GM18520 (cell line): ENCODE results near the gene CAPN12.
"Not testable (repeated sequence)": the region's sequence is repeated elsewhere in the genome, so short reads cannot be mapped to it uniquely, and the experiment has no call there.

Source experiments
- ATAC-seq: cut with Tn5 transposase; IDR thresholded peaks from one replicate; pipeline ENCODE4 v1.9.1; 2021; ENCODE audit not compliant: unreplicated experiment

Gene CAPN12

GRCh38 chr19:38744298-38744681 lies at the start of gene CAPN12:
Gene CAPN12, minus strand, starts transcription at chr19:38744474. Its CDS starts 309 bp downstream, at chr19:38744165.
- no peak for ATAC-seq

- ATAC-seq = no peak
Observed at GRCh38 chr19:38793671-38794070, 49.4 kb upstream of the CAPN12 start.

GRCh38 chr19:38793177-38793576 lies 48.9 kb upstream of the CAPN12 start:
- ATAC-seq = no peak

GRCh38 chr19:38792250-38793111 lies 48.2 kb upstream of the CAPN12 start:
- ATAC-seq = no peak

- ATAC-seq = not testable (repeated sequence)
Observed at GRCh38 chr19:38791451-38792064, 47.3 kb upstream of the CAPN12 start.

- not testable (repeated sequence) for ATAC-seq
Observed at GRCh38 chr19:38790507-38791403, 46.5 kb upstream of the CAPN12 start.

- no peak for ATAC-seq
Observed at GRCh38 chr19:38788478-38789243, 44.4 kb upstream of the CAPN12 start, which contains the start of gene LGALS7B. Gene LGALS7B, plus strand, starts transcription at chr19:38789200. Its CDS starts 27 bp downstream, at chr19:38789227.

- ATAC-seq = no peak
Observed at GRCh38 chr19:38786572-38787265, 42.4 kb upstream of the CAPN12 start.

GRCh38 chr19:38786061-38786460 lies 41.8 kb upstream of the CAPN12 start:
- ATAC-seq = not testable (repeated sequence)

GRCh38 chr19:38785187-38785699 lies 41.0 kb upstream of the CAPN12 start:
- no peak for ATAC-seq

GRCh38 chr19:38784224-38784623 lies 40.0 kb upstream of the CAPN12 start:
- ATAC-seq = no peak

- ATAC-seq = not testable (repeated sequence)
Observed at GRCh38 chr19:38782212-38782611, 37.9 kb upstream of the CAPN12 start.

GRCh38 chr19:38781058-38781457 lies 36.8 kb upstream of the CAPN12 start:
- ATAC-seq = no peak

- no peak for ATAC-seq
Observed at GRCh38 chr19:38780443-38780842, 36.2 kb upstream of the CAPN12 start.

GRCh38 chr19:38778733-38779132 lies 34.5 kb upstream of the CAPN12 start:
- no peak for ATAC-seq

GRCh38 chr19:38774181-38774950 lies 30.1 kb upstream of the CAPN12 start:
- ATAC-seq = no peak

GRCh38 chr19:38773469-38774177 lies 29.3 kb upstream of the CAPN12 start, which contains the start of gene LGALS7:
Gene LGALS7, minus strand, starts transcription at chr19:38773517. Its CDS starts 25 bp downstream, at chr19:38773492.
- ATAC-seq = no peak

GRCh38 chr19:38771569-38771968 lies 27.3 kb upstream of the CAPN12 start:
- ATAC-seq = not testable (repeated sequence)
